ENCODE results near the gene BAIAP2.

- TF ChIP-seq CTCF (IDR thresholded peaks at IDR 0.05) (no peak), POLR2A (IDR thresholded peaks at IDR 0.05) (no peak), POLR2AphosphoS5 (IDR thresholded peaks at IDR 0.05) (no peak), EP300 (IDR thresholded peaks at IDR 0.05) (no peak)
Measured at GRCh38 chr17:81127526-81128177, 92.7 kb downstream of the BAIAP2 start.
